Neural crest cell (in vitro differentiated cells): ENCODE results near the gene GPR85. TPM values are rescaled to one million over a fixed set of nuclear protein-coding genes. Genes with fewer than 3 reads are reported as not detected.

Source experiments
- DNase-seq: peaks from one replicate; pipeline ENCODE4 v3.0.0; 2021; ENCODE audit warnings: low read depth, mixed read lengths, low spot score
- H3K27ac Mint-ChIP-seq: one replicate; pipeline ENCODE4 v1.8.0; 2021; ENCODE audit warnings: mild to moderate bottlenecking, mixed read lengths; ENCODE audit not compliant: unreplicated experiment
- H3K27me3 Mint-ChIP-seq: 2 replicates; pipeline ENCODE4 v1.8.0; 2021; ENCODE audit warnings: low read depth, mild to moderate bottlenecking, mixed read lengths
- H3K36me3 Mint-ChIP-seq: 2 replicates; pipeline ENCODE4 v1.8.0; 2021; ENCODE audit warnings: low read depth, mild to moderate bottlenecking, mixed read lengths
- H3K4me1 Mint-ChIP-seq: 2 replicates; pipeline ENCODE4 v1.8.0; 2021; ENCODE audit warnings: mixed read lengths
- H3K4me3 Mint-ChIP-seq: one replicate; pipeline ENCODE4 v1.8.0; 2021; ENCODE audit warnings: mild to moderate bottlenecking, mixed read lengths
- H3K9me3 Mint-ChIP-seq: 2 replicates; pipeline ENCODE4 v1.8.0; 2021; ENCODE audit warnings: mixed read lengths
- CTCF ChIP-seq: fragments of 200-600 bp; sonication (generic); conservative IDR thresholded peaks from 2 replicates; pipeline ENCODE4 v1.5.0; 2021; ENCODE audit warnings: antibody characterized with exemption, mild to moderate bottlenecking
- total RNA-seq: library from RNA; stranded (reverse); gene quantifications from 2 replicates; pipeline ENCODE4 v1.2.1, GENCODE V29; 2021

Gene GPR85
- total RNA-seq, 1 donor from 2014 or later: 2.5 TPM

- Mint-ChIP-seq H3K4me1 (peaks cover 29% of the 10 kb centered on the region), H3K27me3 (no peaks in the 10 kb centered on the region), H3K36me3 (no peaks in the 10 kb centered on the region), H3K4me3 (no peak overlapping the region), H3K9me3 (no peaks in the 10 kb centered on the region), H3K27ac (no peak overlapping the region)
- DNase-seq: no peak
- no peak for TF ChIP-seq CTCF
Measured at GRCh38 chr7:113083132-113083815, 3.4 kb downstream of the GPR85 start.

GRCh38 chr7:113078331-113078730 lies 8.3 kb downstream of the GPR85 start:
- TF ChIP-seq CTCF: no peak
- Mint-ChIP-seq H3K4me1 (peaks cover 10% of the 10 kb centered on the region), H3K9me3 (no peaks in the 10 kb centered on the region), H3K36me3 (no peaks in the 10 kb centered on the region), H3K27ac (no peak overlapping the region), H3K4me3 (no peak overlapping the region), H3K27me3 (peaks cover 3% of the 10 kb centered on the region)
- no peak for DNase-seq

- peaks cover 3% of the 10 kb centered on the region for H3K27me3 Mint-ChIP-seq
- H3K9me3 Mint-ChIP-seq: no peaks in the 10 kb centered on the region
- DNase-seq: no peak
- H3K27ac Mint-ChIP-seq: no peak overlapping the region
- H3K36me3 Mint-ChIP-seq: no peaks in the 10 kb centered on the region
- H3K4me1 Mint-ChIP-seq: peaks cover 9% of the 10 kb centered on the region
- TF ChIP-seq CTCF: no peak
- no peak overlapping the region for H3K4me3 Mint-ChIP-seq
Measured at GRCh38 chr7:113076703-113077102, 9.9 kb downstream of the GPR85 start.

- DNase-seq: no peak
- Mint-ChIP-seq H3K4me3 (no peak overlapping the region), H3K4me1 (peaks cover 5% of the 10 kb centered on the region), H3K36me3 (no peaks in the 10 kb centered on the region), H3K9me3 (no peaks in the 10 kb centered on the region), H3K27me3 (no peaks in the 10 kb centered on the region), H3K27ac (no peak overlapping the region)
- TF ChIP-seq CTCF: no peak
Measured at GRCh38 chr7:113071465-113071864, 15.2 kb downstream of the GPR85 start.

- H3K27me3 Mint-ChIP-seq: peaks cover 13% of the 10 kb centered on the region
- no peaks in the 10 kb centered on the region for H3K4me1 Mint-ChIP-seq
- H3K9me3 Mint-ChIP-seq: no peaks in the 10 kb centered on the region
- TF ChIP-seq CTCF: no peak
- no peak for DNase-seq
- H3K27ac Mint-ChIP-seq: no peak overlapping the region
- H3K36me3 Mint-ChIP-seq: no peaks in the 10 kb centered on the region
- no peak overlapping the region for H3K4me3 Mint-ChIP-seq
Measured at GRCh38 chr7:113062499-113062898, 24.1 kb downstream of the GPR85 start.
